ENCODE measurements around the gene PRDM15. TPM values are rescaled to one million over a fixed set of nuclear protein-coding genes. Genes with fewer than 3 reads are reported as not detected.

The PRDM15 gene
- total RNA-seq, 1 donor from 2014 or later, result 11.2 TPM

GRCh38 chr21:41825216-41825615 lies 53.9 kb downstream of the PRDM15 start:
- intact Hi-C loops (cut with micrococcal nuclease), result no loop called here

GRCh38 chr21:41824466-41825207 lies 54.5 kb downstream of the PRDM15 start:
- intact Hi-C loops (cut with micrococcal nuclease), result no loop called here

GRCh38 chr21:41823906-41824305 lies 55.2 kb downstream of the PRDM15 start:
- intact Hi-C loops (cut with micrococcal nuclease), result no loop called here

GRCh38 chr21:41823166-41823565 lies 56.0 kb downstream of the PRDM15 start:
- intact Hi-C loops (cut with micrococcal nuclease), result no loop called here

- intact Hi-C loops (cut with micrococcal nuclease), result no loop called here
Observed at GRCh38 chr21:41821756-41822431, 57.2 kb downstream of the PRDM15 start.

GRCh38 chr21:41821081-41821755 lies 57.9 kb downstream of the PRDM15 start:
- intact Hi-C loops (cut with micrococcal nuclease), result no loop called here

- intact Hi-C loops (cut with micrococcal nuclease), result no loop called here
Observed at GRCh38 chr21:41820384-41821080, 58.6 kb downstream of the PRDM15 start.

- intact Hi-C loops (cut with micrococcal nuclease), result loop anchor here (5.0 kb wide), 1 partner anchor 698 kb away; no protein-coding TSS in a partner anchor
Observed at GRCh38 chr21:41819856-41820281, 59.3 kb downstream of the PRDM15 start.

- intact Hi-C loops (cut with micrococcal nuclease), result loop anchor here (5.0 kb wide), 1 partner anchor 697 kb away; no protein-coding TSS in a partner anchor
Observed at GRCh38 chr21:41819236-41819855, 59.8 kb downstream of the PRDM15 start.

GRCh38 chr21:41817877-41818855 lies 61.0 kb downstream of the PRDM15 start:
- intact Hi-C loops (cut with micrococcal nuclease), result loop anchor here (2.0 to 5.0 kb wide), 2 partner anchors 201 to 696 kb away; no protein-coding TSS in a partner anchor

- intact Hi-C loops (cut with micrococcal nuclease), result loop anchor here (2.0 to 5.0 kb wide), 2 partner anchors 200 to 695 kb away; no protein-coding TSS in a partner anchor
Observed at GRCh38 chr21:41817228-41817627, 61.9 kb downstream of the PRDM15 start.

- intact Hi-C loops (cut with micrococcal nuclease), result loop anchor here (1.0 to 5.0 kb wide), 5 partner anchors 60 to 694 kb away; no protein-coding TSS in a partner anchor
Observed at GRCh38 chr21:41816583-41817165, 62.5 kb downstream of the PRDM15 start.

- intact Hi-C loops (cut with micrococcal nuclease), result loop anchor here (1.0 to 5.0 kb wide), 5 partner anchors 60 to 694 kb away; no protein-coding TSS in a partner anchor
Observed at GRCh38 chr21:41815652-41816582, 63.2 kb downstream of the PRDM15 start.

- intact Hi-C loops (cut with micrococcal nuclease), result no loop called here
Observed at GRCh38 chr21:41813226-41813625, 65.9 kb downstream of the PRDM15 start.

- intact Hi-C loops (cut with micrococcal nuclease), result no loop called here
Observed at GRCh38 chr21:41812679-41813078, 66.5 kb downstream of the PRDM15 start.

- intact Hi-C loops (cut with micrococcal nuclease), result no loop called here
Observed at GRCh38 chr21:41810597-41810932, 68.6 kb downstream of the PRDM15 start.

GRCh38 chr21:41809891-41810596 lies 69.1 kb downstream of the PRDM15 start:
- intact Hi-C loops (cut with micrococcal nuclease), result no loop called here
